AG04449 (cell line): Measurements from ENCODE around the gene D2HGDH.
"Not testable (repeated sequence)": the region's sequence is repeated elsewhere in the genome, so short reads cannot be mapped to it uniquely, and the experiment has no call there.

ENCODE experiments used
- CTCF ChIA-PET: fragments of 350-600 bp; formaldehyde crosslinking; extraction: SDS; loops from one replicate; lab custom pipeline; 2021; ENCODE audit warnings: antibody characterized with exemption; lab: Yijun Ruan, JAX
- POLR2A ChIA-PET: fragments of 400-600, 350-600 bp; formaldehyde crosslinking; extraction: SDS; loops from one replicate; lab custom pipeline; 2020; ENCODE audit warnings: antibody characterized with exemption, inconsistent platforms; lab: Yijun Ruan, JAX
- DNase-seq: peaks from one replicate; pipeline ENCODE4 v3.0.0-alpha.2; 2010; ENCODE audit warnings: low read depth, low spot score
- H3K4me3 ChIP-seq: 2 replicates; pipeline ENCODE4 v1.5.1; 2011; ENCODE audit warnings: low read depth, mild to moderate bottlenecking, control low read depth, low read length
- TF ChIP-seq, protein P1 (sequence below): IDR thresholded peaks from one replicate; pipeline ENCODE4 v1.5.1; 2011; ENCODE audit warnings: mild to moderate bottlenecking, moderate library complexity, low read length, control low read depth, inconsistent platforms; ENCODE audit not compliant: insufficient read depth; ENCODE audit errors: missing control alignments

The D2HGDH gene

DNA sequence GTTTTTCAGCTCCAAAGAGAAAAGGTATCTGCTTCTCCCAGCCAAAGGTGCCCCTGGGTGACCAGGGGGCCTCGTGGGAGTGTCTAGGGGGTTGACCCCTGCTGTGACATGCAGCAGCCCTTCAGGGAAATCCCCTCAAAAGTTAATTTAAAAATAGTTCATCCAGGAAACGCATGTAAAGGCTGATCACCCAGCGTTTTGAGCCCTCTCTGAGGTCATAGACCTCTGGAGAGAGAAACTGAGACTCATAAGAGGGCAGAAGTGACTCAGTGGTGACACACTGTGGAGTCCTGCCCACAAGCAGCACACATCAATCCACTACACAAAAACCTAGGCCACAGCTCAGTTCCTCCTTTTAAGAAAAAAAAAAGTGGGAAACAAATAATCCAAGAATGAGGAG, 54.1 kb downstream of the D2HGDH start:
- no peak for DNase-seq
- H3K4me3 ChIP-seq, result no peak overlapping the region
- CTCF ChIA-PET, result no interaction called here
- POLR2A ChIA-PET, result no interaction called here
- TF ChIP-seq, protein P1, sequence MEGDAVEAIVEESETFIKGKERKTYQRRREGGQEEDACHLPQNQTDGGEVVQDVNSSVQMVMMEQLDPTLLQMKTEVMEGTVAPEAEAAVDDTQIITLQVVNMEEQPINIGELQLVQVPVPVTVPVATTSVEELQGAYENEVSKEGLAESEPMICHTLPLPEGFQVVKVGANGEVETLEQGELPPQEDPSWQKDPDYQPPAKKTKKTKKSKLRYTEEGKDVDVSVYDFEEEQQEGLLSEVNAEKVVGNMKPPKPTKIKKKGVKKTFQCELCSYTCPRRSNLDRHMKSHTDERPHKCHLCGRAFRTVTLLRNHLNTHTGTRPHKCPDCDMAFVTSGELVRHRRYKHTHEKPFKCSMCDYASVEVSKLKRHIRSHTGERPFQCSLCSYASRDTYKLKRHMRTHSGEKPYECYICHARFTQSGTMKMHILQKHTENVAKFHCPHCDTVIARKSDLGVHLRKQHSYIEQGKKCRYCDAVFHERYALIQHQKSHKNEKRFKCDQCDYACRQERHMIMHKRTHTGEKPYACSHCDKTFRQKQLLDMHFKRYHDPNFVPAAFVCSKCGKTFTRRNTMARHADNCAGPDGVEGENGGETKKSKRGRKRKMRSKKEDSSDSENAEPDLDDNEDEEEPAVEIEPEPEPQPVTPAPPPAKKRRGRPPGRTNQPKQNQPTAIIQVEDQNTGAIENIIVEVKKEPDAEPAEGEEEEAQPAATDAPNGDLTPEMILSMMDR, result no peak

- CTCF ChIA-PET, DNase-seq, POLR2A ChIA-PET, H3K4me3 ChIP-seq: not testable (repeated sequence)
Observed at GRCh38 chr2:241791385-241791784, 57.0 kb downstream of the D2HGDH start.

- H3K4me3 ChIP-seq, result no peak overlapping the region
- ChIA-PET POLR2A (interaction anchor here (0.6 kb wide), 1 partner anchor 763 kb away, joined by 3 read pairs; no protein-coding TSS in a partner anchor), CTCF (no interaction called here)
- no peak for DNase-seq
- TF ChIP-seq, protein P1, result no peak
Observed at GRCh38 chr2:241793385-241793784, 59.0 kb downstream of the D2HGDH start.

DNA sequence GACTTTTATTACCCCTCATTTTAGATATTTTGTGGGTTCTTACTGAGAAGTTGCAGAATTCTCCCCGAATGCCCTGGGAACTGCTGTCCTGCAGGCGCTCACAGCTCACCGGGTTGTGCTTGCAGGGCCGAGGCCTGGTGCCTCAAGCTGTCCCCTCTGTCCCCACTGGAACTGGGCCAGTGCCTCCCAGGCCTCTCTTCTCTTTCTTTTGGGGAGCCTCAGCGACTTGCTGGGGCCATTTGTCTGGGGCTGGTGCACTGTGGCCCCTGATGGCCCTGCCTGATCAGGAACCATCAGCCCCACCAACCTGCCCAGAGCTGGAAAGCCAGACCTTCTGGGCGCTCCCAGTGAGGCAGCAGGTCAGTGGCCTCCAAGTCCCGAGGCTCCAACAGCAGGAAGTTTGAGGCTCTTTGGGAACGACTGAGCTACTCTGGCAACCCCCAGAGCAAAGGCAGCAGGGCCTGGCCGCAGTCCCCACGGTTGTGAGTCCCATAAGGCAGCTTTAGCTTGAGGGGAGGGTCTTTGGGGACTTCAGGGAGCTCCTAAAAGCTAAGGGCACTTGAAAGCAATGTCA, 59.9 kb downstream of the D2HGDH start:
- H3K4me3 ChIP-seq, result no peak overlapping the region
- POLR2A ChIA-PET, result no interaction called here
- TF ChIP-seq, protein P1, result no peak
- CTCF ChIA-PET, result interaction anchor here (1.3 kb wide), 1 partner anchor 10 kb away, joined by 3 read pairs; no protein-coding TSS in a partner anchor
- DNase-seq, result no peak

DNA sequence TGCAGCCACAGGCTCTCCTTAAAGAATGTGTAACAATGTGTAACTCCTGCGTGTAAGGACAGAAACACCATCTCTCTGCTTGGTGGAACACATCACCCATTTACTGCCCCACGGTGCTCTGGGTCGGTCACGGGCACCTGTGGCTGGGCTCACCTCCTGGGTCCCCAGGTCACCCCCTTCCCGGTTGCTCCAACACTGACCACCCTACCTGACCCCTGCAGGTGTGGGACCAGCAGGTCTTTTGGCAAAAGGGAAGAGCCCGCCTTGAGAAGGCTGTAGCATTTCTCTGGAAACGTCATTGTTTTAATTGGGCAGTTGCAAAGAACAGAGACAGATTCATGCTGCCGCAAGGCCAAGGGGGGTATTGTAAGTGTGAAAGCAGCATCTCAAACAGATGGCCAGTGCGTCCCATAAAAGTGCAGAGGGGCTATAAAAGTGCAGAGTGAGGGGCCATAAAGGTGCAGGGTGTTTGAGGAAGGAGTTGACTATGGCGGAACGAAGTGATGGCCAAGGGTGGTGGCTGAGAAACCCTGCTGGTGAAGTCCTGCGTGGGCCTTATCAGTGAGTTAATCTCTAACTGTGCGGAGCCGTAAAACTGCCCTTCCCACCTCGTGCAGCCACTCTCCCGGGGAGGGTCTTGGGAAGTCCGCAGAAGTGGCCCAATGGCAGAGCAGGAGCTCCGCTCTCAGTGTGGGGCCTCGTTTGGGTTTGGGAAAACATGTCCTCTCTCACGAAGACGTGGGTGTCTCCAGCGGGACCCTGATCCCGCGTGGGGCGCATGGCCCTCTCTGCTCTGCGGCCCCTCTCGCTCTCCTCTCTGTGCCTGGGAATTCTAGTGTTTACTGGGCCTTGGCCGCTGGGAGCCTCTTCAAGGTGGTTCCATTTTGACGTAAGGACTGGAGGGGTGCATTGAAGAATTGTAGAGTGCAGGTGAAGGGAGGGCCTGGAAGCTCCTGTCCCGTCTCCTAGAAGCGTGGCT, 60.9 kb downstream of the D2HGDH start:
- no peak overlapping the region for H3K4me3 ChIP-seq
- ChIA-PET CTCF (interaction anchor here (1.3 kb wide), 1 partner anchor 9 kb away, joined by 3 read pairs; no protein-coding TSS in a partner anchor), POLR2A (no interaction called here)
- TF ChIP-seq, protein P1, result no peak
- no peak for DNase-seq

GRCh38 chr2:241796209-241796608, 61.8 kb downstream of the D2HGDH start:
- no peak overlapping the region for H3K4me3 ChIP-seq
- CTCF ChIA-PET, result no interaction called here
- DNase-seq, result no peak
- POLR2A ChIA-PET, result no interaction called here
- TF ChIP-seq, protein P1, result no peak
